Stimulated activated naive CD8-positive, alpha-beta T cell treated with anti-CD3 and anti-CD28 coated beads, Interleukin-15, Interleukin-2, amounts not matched to agents 100 U/mL and 50 U/mL, for 24 hours (primary cell): ENCODE results near the gene TRERF1.

Source experiments
- ATAC-seq: fragments of 150-1000 bp; cut with Tn5 transposase; one replicate; pipeline ENCODE4 v1.10.0; 2021
- DNase-seq: peaks from one replicate; pipeline ENCODE4 v3.0.0; 2021

The TRERF1 gene

GRCh38 chr6:42274898-42275297, 176.8 kb downstream of the TRERF1 start:
- no peak for ATAC-seq
- DNase-seq, result no peak

GRCh38 chr6:42271834-42272805, 179.6 kb downstream of the TRERF1 start:
- DNase-seq (no peak), ATAC-seq (no peak)

- DNase-seq (no peak), ATAC-seq (no peak)
These were observed 181.7 kb downstream of the TRERF1 start for GRCh38 chr6:42269974-42270510.

GRCh38 chr6:42269553-42269952, 182.2 kb downstream of the TRERF1 start:
- no peak for DNase-seq
- ATAC-seq, result peak; percentile 43

GRCh38 chr6:42268835-42269204, 182.9 kb downstream of the TRERF1 start:
- DNase-seq, result no peak
- ATAC-seq, result no peak

GRCh38 chr6:42268016-42268834, 183.5 kb downstream of the TRERF1 start:
- no peak for DNase-seq
- ATAC-seq, result no peak

- no peak for DNase-seq
- no peak for ATAC-seq
These were observed 185.2 kb downstream of the TRERF1 start for GRCh38 chr6:42266538-42266937.

GRCh38 chr6:42264852-42265390, 186.8 kb downstream of the TRERF1 start:
- DNase-seq (no peak), ATAC-seq (no peak)

GRCh38 chr6:42264162-42264851, 187.4 kb downstream of the TRERF1 start:
- DNase-seq (no peak), ATAC-seq (no peak)

GRCh38 chr6:42263165-42263728, 188.5 kb downstream of the TRERF1 start:
- ATAC-seq (no peak), DNase-seq (no peak)

- DNase-seq, result peak; percentile 58
- ATAC-seq, result peak; percentile 71
These were observed 190.8 kb downstream of the TRERF1 start for GRCh38 chr6:42260972-42261371.

- ATAC-seq, result peak; percentile 16
- no peak for DNase-seq
These were observed 191.3 kb downstream of the TRERF1 start for GRCh38 chr6:42260396-42260888.

- DNase-seq (no peak), ATAC-seq (no peak)
These were observed 191.8 kb downstream of the TRERF1 start for GRCh38 chr6:42259841-42260395.

GRCh38 chr6:42259286-42259685, 192.4 kb downstream of the TRERF1 start:
- ATAC-seq, result no peak

GRCh38 chr6:42257614-42258013, 194.1 kb downstream of the TRERF1 start:
- no peak for ATAC-seq
- no peak for DNase-seq

More at GRCh38 chr6:42259286-42259685, 192.4 kb downstream of the TRERF1 start:
- DNase-seq, result no peak

GRCh38 chr6:42257063-42257462, 194.7 kb downstream of the TRERF1 start:
- no peak for DNase-seq
- ATAC-seq, result no peak

- ATAC-seq (no peak), DNase-seq (no peak)
These were observed 196.7 kb downstream of the TRERF1 start for GRCh38 chr6:42255050-42255449.

- ATAC-seq (no peak), DNase-seq (no peak)
These were observed 197.2 kb downstream of the TRERF1 start for GRCh38 chr6:42254505-42254904.

GRCh38 chr6:42251911-42252637, 199.7 kb downstream of the TRERF1 start:
- ATAC-seq (no peak), DNase-seq (no peak)

GRCh38 chr6:42251500-42251899, 200.2 kb downstream of the TRERF1 start:
- ATAC-seq (no peak), DNase-seq (no peak)
